Adrenal gland (tissue), 12 donors: Measurements from ENCODE around the gene OR51F2. TPM values are rescaled to one million over a fixed set of nuclear protein-coding genes. Genes with fewer than 3 reads are reported as not detected.
"Not testable (repeated sequence)": the region's sequence is repeated elsewhere in the genome, so short reads cannot be mapped to it uniquely, and the experiment has no call there.

ENCODE experiments used
- DNase-seq, 7 donors: peaks; one replicate each; pipeline ENCODE4 v3.0.0-alpha.2; 2019 to 2020
- H3K27ac ChIP-seq, 5 donors: fragments of 200-600 bp; sonication (generic) in 4 of 5; 1 replicate in 3 of 5; 2 replicates in 2 of 5; pipeline versions ENCODE4 v1.5.1 to v1.8.0; 2016 to 2020; ENCODE audit warnings: mild to moderate bottlenecking in 1 of 5
- H3K27me3 ChIP-seq: fragments of 200-600 bp; 2 replicates; pipeline ENCODE4 v1.8.0; 2021
- H3K36me3 ChIP-seq, 2 donors: fragments of 200-600 bp; replicated peaks in 1 of 2; 1 replicate in 1 of 2; 2 replicates in 1 of 2; pipeline versions ENCODE4 v1.5.1 to v1.8.0; 2018 to 2022
- H3K4me1 ChIP-seq, 2 donors: fragments of 200-600 bp; replicated peaks in 1 of 2; 1 replicate in 1 of 2; 2 replicates in 1 of 2; pipeline versions ENCODE4 v1.5.1 to v1.8.0; 2018 to 2021
- H3K4me3 ChIP-seq, 4 donors: fragments of 200-600 bp; sonication (generic) in 3 of 4; one replicate each; pipeline ENCODE4 v1.5.1; 2016 to 2018
- H3K9me3 ChIP-seq, 3 donors: fragments of 200-600 bp; sonication (generic) in 1 of 3; replicated peaks in 1 of 3; 1 replicate in 2 of 3; 2 replicates in 1 of 3; pipeline versions ENCODE4 v1.5.1 to v1.8.0; 2016 to 2021
- CTCF ChIP-seq, 6 experiments: fragments of 450-650 bp in 4 of 6; fragments of 200-600 bp in 2 of 6; sonication (generic) in 1 of 6; IDR thresholded peaks; 1 replicate in 5 of 6; 2 replicates in 1 of 6; pipeline versions ENCODE4 v1.5.1 to v1.8.0; 2016 to 2021; ENCODE audit warnings: antibody characterized with exemption in 6 of 6, mild to moderate bottlenecking in 2 of 6, moderate library complexity in 1 of 6
- POLR2A ChIP-seq, 2 donors: fragments of 450-650 bp; IDR thresholded peaks; one replicate each; pipeline ENCODE4 v1.6.1; 2017; ENCODE audit warnings: antibody characterized with exemption in 2 of 2, mild to moderate bottlenecking in 2 of 2, moderate library complexity in 1 of 2
- WGBS, 4 donors: extraction: QIAGEN DNeasy Blood & Tissue Kit in 2 of 4; methylation state at CpG; one replicate each; pipeline versions ENCODE4 v1.1.5 to v1.1.7; 2013 to 2017; 5-methylcytosine and 5-hydroxymethylcytosine counted together
- intact Hi-C, 2 donors: fragments of 100-400 bp; cut with DNase I; formaldehyde crosslinking; loops; one replicate each; pipeline versions ENCODE4 v1.14.1 to v1.15.0; 2022 to 2023
- polyA plus RNA-seq, 3 donors: library from polyadenylated mRNA; stranded (reverse); fragments of 200-250 nt in 2 of 3; fragments of 350-450 nt in 1 of 3; fragmentation: Illumina TruSeq in 1 of 3; extraction: RNeasy Lipid Tissue Mini Kit (QIAGEN cat#74804) in 1 of 3; gene quantifications; one replicate each; pipeline ENCODE4 v1.2.3, GENCODE V29; 2013 to 2014
- total RNA-seq, 9 donors: library from RNA; depleted of rRNA in 4 of 9; stranded (reverse); fragments of >200 nt in 4 of 9; fragments of 120-200 nt in 1 of 9; fragmentation: NEBNext Ultra II Directional in 1 of 9; extraction: Animal tissue kit (Norgen Biotek cat#: 25700) in 1 of 9; gene quantifications; one replicate each; pipeline versions ENCODE4 v1.1.0 to v1.2.4, GENCODE V29; 2013 to 2023
- donor health status: healthy with polysubstance abuse.
- donor health status: Bipolar disorder and iron deficiency.
- donor health status: DM: yes; HTN: yes; CAD: no.
- donor health status: DM: no; HTN: no; CAD: no.
- donor health status: DM: no; HTN: no; CAD: no.
- donor health status: DM: yes; HTN: yes; CAD: no.

Gene OR51F2
- total and polyA plus RNA-seq, 12 donors: not detected

- H3K27ac ChIP-seq: no peak within 1 kb of the TSS
- intact Hi-C loops: no loop called here
- no peak for TF ChIP-seq CTCF (IDR thresholded peaks at IDR 0.05)
- TF ChIP-seq POLR2A (IDR thresholded peaks at IDR 0.05): no peak
- H3K4me3 ChIP-seq: no peak within 1 kb of the TSS
- H3K9me3 ChIP-seq: no peaks in the 10 kb centered on the region
- 59 to 75% (median 68%) methylated on average over 9 of the region's 9 CpGs for WGBS, 4 donors
- H3K27me3 ChIP-seq: no peaks in the 10 kb centered on the region
- no peaks in the 10 kb centered on the region for H3K4me1 ChIP-seq
- DNase-seq: no peak
- H3K36me3 ChIP-seq: no peaks in the 10 kb centered on the region
Measured at GRCh38 chr11:4848908-4849532, 27.9 kb downstream of the OR51F2 start, which contains the start of gene OR51S1. OR51S1 (minus strand) TSS chr11:4849208; CDS start chr11:4849208, 0 bp downstream.

GRCh38 chr11:4851033-4851432 lies 29.9 kb downstream of the OR51F2 start:
- no peaks in the 10 kb centered on the region for H3K9me3 ChIP-seq
- TF ChIP-seq CTCF (IDR thresholded peaks at IDR 0.05): no peak
- no peak for TF ChIP-seq POLR2A (IDR thresholded peaks at IDR 0.05)
- 30 to 41% (median 36%) methylated on average over 4 of the region's 4 CpGs for WGBS, 4 donors
- H3K4me3 ChIP-seq: no peak overlapping the region
- H3K27me3 ChIP-seq: no peaks in the 10 kb centered on the region
- DNase-seq: no peak
- intact Hi-C loops: no loop called here
- no peaks in the 10 kb centered on the region for H3K36me3 ChIP-seq
- no peaks in the 10 kb centered on the region for H3K4me1 ChIP-seq
- H3K27ac ChIP-seq: no peak overlapping the region

- H3K4me3 ChIP-seq, H3K27ac ChIP-seq, intact Hi-C loops, DNase-seq, H3K27me3 ChIP-seq, H3K36me3 ChIP-seq, H3K9me3 ChIP-seq, H3K4me1 ChIP-seq: not testable (repeated sequence)
- WGBS, 4 donors: 69 to 83% (median 79%) methylated on average over 4 to 7 of the region's 7 CpGs
Measured at GRCh38 chr11:4854286-4854685, 33.2 kb downstream of the OR51F2 start.

GRCh38 chr11:4862447-4863236 lies 41.5 kb downstream of the OR51F2 start:
- TF ChIP-seq CTCF (IDR thresholded peaks at IDR 0.05) (no peak), POLR2A (IDR thresholded peaks at IDR 0.05) (no peak)
- no peaks in the 10 kb centered on the region for H3K9me3 ChIP-seq
- no peaks in the 10 kb centered on the region for H3K36me3 ChIP-seq
- H3K27ac ChIP-seq: no peak overlapping the region
- intact Hi-C loops: no loop called here
- H3K4me1 ChIP-seq: no peaks in the 10 kb centered on the region
- no peak overlapping the region for H3K4me3 ChIP-seq
- H3K27me3 ChIP-seq: no peaks in the 10 kb centered on the region
- DNase-seq: no peak
